Vagina (tissue), 2 donors: ENCODE data around the gene ST8SIA3.

ENCODE experiments used
- POLR2A ChIP-seq, 2 donors: fragments of 450-650 bp; IDR thresholded peaks; one replicate each; pipeline ENCODE4 v1.6.1; 2017; ENCODE audit warnings: antibody characterized with exemption in 2 of 2, mild to moderate bottlenecking in 2 of 2, moderate library complexity in 2 of 2
- TF ChIP-seq, protein P1 (sequence below), 3 experiments: fragments of 450-650 bp in 2 of 3; fragments of 200-600 bp in 1 of 3; sonication (generic) in 1 of 3; IDR thresholded peaks; one replicate each; pipeline ENCODE4 v1.5.1; 2017 to 2019; ENCODE audit warnings: antibody characterized with exemption in 3 of 3, mild to moderate bottlenecking in 2 of 3, moderate library complexity in 2 of 3

DNA sequence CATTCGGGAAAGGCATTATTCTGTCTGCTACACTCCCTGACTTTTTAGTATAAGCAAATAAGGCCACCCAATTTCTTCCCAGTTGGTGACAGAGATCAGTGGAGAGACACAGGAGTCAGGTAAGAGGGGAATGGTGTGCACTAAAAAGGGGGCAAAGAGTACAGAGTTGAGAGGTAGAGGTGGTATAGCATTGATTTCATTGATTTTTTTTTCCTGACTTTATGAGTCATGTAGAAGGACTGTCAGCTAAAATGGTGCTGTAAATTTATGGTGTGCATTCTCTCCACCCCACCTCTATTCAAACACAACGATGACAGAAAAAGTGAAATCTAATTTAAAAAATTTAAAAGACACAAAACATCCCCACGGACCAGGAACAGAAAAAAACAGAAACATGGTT is 23.7 kb upstream of the ST8SIA3 start:
- TF ChIP-seq POLR2A (IDR thresholded peaks at IDR 0.05), result no peak
- TF ChIP-seq, protein P1, sequence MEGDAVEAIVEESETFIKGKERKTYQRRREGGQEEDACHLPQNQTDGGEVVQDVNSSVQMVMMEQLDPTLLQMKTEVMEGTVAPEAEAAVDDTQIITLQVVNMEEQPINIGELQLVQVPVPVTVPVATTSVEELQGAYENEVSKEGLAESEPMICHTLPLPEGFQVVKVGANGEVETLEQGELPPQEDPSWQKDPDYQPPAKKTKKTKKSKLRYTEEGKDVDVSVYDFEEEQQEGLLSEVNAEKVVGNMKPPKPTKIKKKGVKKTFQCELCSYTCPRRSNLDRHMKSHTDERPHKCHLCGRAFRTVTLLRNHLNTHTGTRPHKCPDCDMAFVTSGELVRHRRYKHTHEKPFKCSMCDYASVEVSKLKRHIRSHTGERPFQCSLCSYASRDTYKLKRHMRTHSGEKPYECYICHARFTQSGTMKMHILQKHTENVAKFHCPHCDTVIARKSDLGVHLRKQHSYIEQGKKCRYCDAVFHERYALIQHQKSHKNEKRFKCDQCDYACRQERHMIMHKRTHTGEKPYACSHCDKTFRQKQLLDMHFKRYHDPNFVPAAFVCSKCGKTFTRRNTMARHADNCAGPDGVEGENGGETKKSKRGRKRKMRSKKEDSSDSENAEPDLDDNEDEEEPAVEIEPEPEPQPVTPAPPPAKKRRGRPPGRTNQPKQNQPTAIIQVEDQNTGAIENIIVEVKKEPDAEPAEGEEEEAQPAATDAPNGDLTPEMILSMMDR (IDR thresholded peaks at IDR 0.05), result no peak
